Natural killer cell (primary cell): ENCODE results near the gene CASP9. TPM values are rescaled to one million over a fixed set of nuclear protein-coding genes. Genes with fewer than 3 reads are reported as not detected.
A peak's percentile ranks its signal among the peaks of the same experiment; 100 is the strongest.

Source experiments
- ATAC-seq, 3 donors: fragments of 150-1000 bp in 2 of 3; fragments of 200-7000 bp in 1 of 3; cut with Tn5 transposase; 1 replicate in 1 of 3; 2 replicates in 2 of 3; pipeline ENCODE4 v1.10.0; 2021; ENCODE audit warnings: mild to moderate bottlenecking in 2 of 3, moderate library complexity in 2 of 3
- DNase-seq, 2 donors: peaks; one replicate each; pipeline versions ENCODE4 v3.0.0 to v3.0.0-alpha.2; 2013 to 2021; ENCODE audit warnings: mixed read lengths in 1 of 2
- H3K27ac ChIP-seq: one replicate; pipeline ENCODE4 v1.5.1; 2013; ENCODE audit warnings: mild to moderate bottlenecking, low read length
- H3K27me3 ChIP-seq: one replicate; pipeline ENCODE4 v1.6.1; 2013; ENCODE audit warnings: low read length; ENCODE audit not compliant: control insufficient read depth, insufficient read depth
- H3K36me3 ChIP-seq: one replicate; pipeline ENCODE4 v1.6.1; 2013; ENCODE audit warnings: low read length; ENCODE audit not compliant: control insufficient read depth, insufficient read depth
- H3K4me1 ChIP-seq: one replicate; pipeline ENCODE4 v1.6.1; 2013; ENCODE audit warnings: low read length; ENCODE audit not compliant: control insufficient read depth, insufficient read depth
- H3K4me3 ChIP-seq: one replicate; pipeline ENCODE4 v1.5.1; 2013; ENCODE audit warnings: low read length
- H3K9me3 ChIP-seq: one replicate; pipeline ENCODE4 v1.6.1; 2013; ENCODE audit warnings: low read length; ENCODE audit not compliant: control insufficient read depth, insufficient read depth
- H3K27ac Mint-ChIP-seq, 2 donors: one replicate each; pipeline ENCODE4 v1.8.0; 2022; ENCODE audit warnings: mild to moderate bottlenecking in 2 of 2, mixed read lengths in 2 of 2, moderate library complexity in 1 of 2
- H3K27me3 Mint-ChIP-seq, 2 donors: one replicate each; pipeline ENCODE4 v1.8.0; 2022; ENCODE audit warnings: low read depth in 2 of 2, mixed read lengths in 2 of 2
- H3K36me3 Mint-ChIP-seq: one replicate; pipeline ENCODE4 v1.8.0; 2022; ENCODE audit warnings: mixed read lengths
- H3K4me1 Mint-ChIP-seq, 2 donors: one replicate each; pipeline ENCODE4 v1.8.0; 2022; ENCODE audit warnings: mixed read lengths in 2 of 2
- H3K4me3 Mint-ChIP-seq: one replicate; pipeline ENCODE4 v1.8.0; 2022; ENCODE audit warnings: mild to moderate bottlenecking, moderate library complexity, mixed read lengths
- H3K9me3 Mint-ChIP-seq, 2 donors: one replicate each; pipeline ENCODE4 v1.8.0; 2022; ENCODE audit warnings: mixed read lengths in 2 of 2
- CTCF ChIP-seq: fragments of 200-600 bp; IDR thresholded peaks from one replicate; pipeline ENCODE4 v1.8.0; 2022; ENCODE audit warnings: antibody characterized with exemption
- WGBS: methylation state at CpG from one replicate; pipeline ENCODE4 v1.1.7; 2013; ENCODE audit warnings: missing lambda C conversion rate; ENCODE audit not compliant: insufficient coverage; 5-methylcytosine and 5-hydroxymethylcytosine counted together
- intact Hi-C: fragments of 100-400 bp; cut with micrococcal nuclease; formaldehyde crosslinking; loops from one replicate; pipeline ENCODE4 v1.14.2; 2022
- total RNA-seq, 4 donors: library from RNA; stranded (reverse); fragments of 120-200 nt in 1 of 4; gene quantifications; one replicate each; pipeline versions ENCODE4 v1.2.3 to v1.2.4, GENCODE V29; 2013 to 2022

The CASP9 gene
- total RNA-seq, 3 donors from 2014 or later (not counting 1 experiment from before 2014, with no cell fraction given): 13.4 to 20.5 (median 13.5) TPM

GRCh38 chr1:15444468-15445389 lies 79.3 kb downstream of the CASP9 start:
- H3K27me3 ChIP-seq: peaks cover 10% of the 10 kb centered on the region
- no peaks in the 10 kb centered on the region for H3K36me3 Mint-ChIP-seq
- H3K27ac ChIP-seq: no peak overlapping the region
- H3K4me3 ChIP-seq: no peak overlapping the region
- no peaks in the 10 kb centered on the region for H3K9me3 ChIP-seq
- no peaks in the 10 kb centered on the region for H3K9me3 Mint-ChIP-seq
- H3K27me3 Mint-ChIP-seq: peaks cover 15 to 35% of the 10 kb centered on the region in 2 donors
- intact Hi-C loops: no loop called here
- peak in 1 of 3 donors; percentile 8 for ATAC-seq
- H3K4me3 Mint-ChIP-seq: peak overlapping the region; percentile 21
- H3K4me1 Mint-ChIP-seq: peaks cover 13 to 14% of the 10 kb centered on the region in 2 donors
- no peak for TF ChIP-seq CTCF
- DNase-seq: no peak
- WGBS: 84% methylated on average over 17 of the region's 17 CpGs
- no peak overlapping the region for H3K27ac Mint-ChIP-seq
- no peaks in the 10 kb centered on the region for H3K36me3 ChIP-seq
- peaks cover 15% of the 10 kb centered on the region for H3K4me1 ChIP-seq

GRCh38 chr1:15443281-15443680 lies 80.7 kb downstream of the CASP9 start:
- intact Hi-C loops: no loop called here
- no peak overlapping the region for H3K27ac Mint-ChIP-seq
- DNase-seq (no peak), ATAC-seq (no peak)
- 88% methylated on average over 5 of the region's 5 CpGs for WGBS
- no peaks in the 10 kb centered on the region for H3K9me3 Mint-ChIP-seq
- no peak overlapping the region for H3K4me3 ChIP-seq
- peaks cover 13 to 14% of the 10 kb centered on the region in 2 donors for H3K4me1 Mint-ChIP-seq
- peaks cover 15% of the 10 kb centered on the region for H3K4me1 ChIP-seq
- H3K27me3 Mint-ChIP-seq: peaks cover 10 to 29% of the 10 kb centered on the region in 2 donors
- peaks cover 10% of the 10 kb centered on the region for H3K27me3 ChIP-seq
- H3K36me3 ChIP-seq: no peaks in the 10 kb centered on the region
- H3K9me3 ChIP-seq: no peaks in the 10 kb centered on the region
- no peak for TF ChIP-seq CTCF
- H3K36me3 Mint-ChIP-seq: no peaks in the 10 kb centered on the region
- no peak overlapping the region for H3K27ac ChIP-seq
- H3K4me3 Mint-ChIP-seq: no peak overlapping the region

- Histone ChIP-seq H3K9me3 (no peaks in the 10 kb centered on the region), H3K4me3 (no peak overlapping the region), H3K4me1 (peaks cover 15% of the 10 kb centered on the region), H3K36me3 (no peaks in the 10 kb centered on the region), H3K27me3 (peaks cover 10% of the 10 kb centered on the region), H3K27ac (no peak overlapping the region)
- H3K9me3 Mint-ChIP-seq: no peaks in the 10 kb centered on the region
- WGBS: 93% methylated on average over 5 of the region's 5 CpGs
- H3K4me3 Mint-ChIP-seq: no peak overlapping the region
- peaks cover 10 to 29% of the 10 kb centered on the region in 2 donors for H3K27me3 Mint-ChIP-seq
- no peaks in the 10 kb centered on the region for H3K36me3 Mint-ChIP-seq
- TF ChIP-seq CTCF: no peak
- peaks cover 13 to 14% of the 10 kb centered on the region in 2 donors for H3K4me1 Mint-ChIP-seq
- ATAC-seq: no peak
- intact Hi-C loops: no loop called here
- DNase-seq: no peak
- H3K27ac Mint-ChIP-seq: no peak overlapping the region
These were observed 81.3 kb downstream of the CASP9 start for GRCh38 chr1:15442759-15443158.
